Stimulated activated CD4-positive, alpha-beta T cell treated with anti-CD3 and anti-CD28 coated beads, Interleukin-1b, Interleukin-23, amount 100 ng/mL, for 1 hour (primary cell): Measurements from ENCODE around the gene SLC39A2.
"Not testable (repeated sequence)": the region's sequence is repeated elsewhere in the genome, so short reads cannot be mapped to it uniquely, and the experiment has no call there.

ENCODE experiments used
- DNase-seq, 2 donors: peaks; one replicate each; pipeline ENCODE4 v3.0.0-alpha.2; 2020; ENCODE audit warnings: low read depth in 2 of 2

The SLC39A2 gene

GRCh38 chr14:20998674-20999366 lies at the start of gene SLC39A2:
SLC39A2 (plus strand) TSS chr14:20999293; CDS start chr14:20999447, 154 bp downstream.
- DNase-seq, result no peak

- DNase-seq, result not testable (repeated sequence)
Measured at GRCh38 chr14:20954736-20955537, 44.2 kb upstream of the SLC39A2 start, which contains the start of gene RNASE2. RNASE2 (plus strand) TSS chr14:20955487; CDS start chr14:20955772, 285 bp downstream.

GRCh38 chr14:20955538-20955873 lies 43.6 kb upstream of the SLC39A2 start:
- not testable (repeated sequence) for DNase-seq

- DNase-seq, result no peak
Measured at GRCh38 chr14:20956376-20956976, 42.6 kb upstream of the SLC39A2 start.

GRCh38 chr14:20958946-20959345 lies 40.1 kb upstream of the SLC39A2 start:
- DNase-seq, result not testable (repeated sequence)

- DNase-seq, result no peak
Measured at GRCh38 chr14:20969336-20969735, 29.8 kb upstream of the SLC39A2 start.

GRCh38 chr14:20970647-20970982 lies 28.5 kb upstream of the SLC39A2 start:
- no peak for DNase-seq

GRCh38 chr14:20970983-20971704 lies 27.9 kb upstream of the SLC39A2 start:
- DNase-seq, result peak; percentile 34 to 63

- DNase-seq, result no peak
Measured at GRCh38 chr14:20971705-20972021, 27.4 kb upstream of the SLC39A2 start.

GRCh38 chr14:20973501-20973900 lies 25.6 kb upstream of the SLC39A2 start:
- no peak for DNase-seq

- DNase-seq, result no peak
Measured at GRCh38 chr14:20976291-20976690, 22.8 kb upstream of the SLC39A2 start.

GRCh38 chr14:20978687-20979086 lies 20.4 kb upstream of the SLC39A2 start:
- DNase-seq, result no peak

GRCh38 chr14:20980906-20981305 lies 18.2 kb upstream of the SLC39A2 start:
- no peak for DNase-seq

GRCh38 chr14:20982646-20983369 lies 16.3 kb upstream of the SLC39A2 start:
- DNase-seq, result no peak

GRCh38 chr14:20985650-20986049 lies 13.4 kb upstream of the SLC39A2 start:
- not testable (repeated sequence) for DNase-seq

GRCh38 chr14:20986811-20987210 lies 12.3 kb upstream of the SLC39A2 start:
- no peak for DNase-seq

GRCh38 chr14:20988717-20989470 lies 10.2 kb upstream of the SLC39A2 start:
- DNase-seq, result no peak

- no peak for DNase-seq
Measured at GRCh38 chr14:20989471-20989786, 9.7 kb upstream of the SLC39A2 start.

GRCh38 chr14:20989787-20990600 lies 9.1 kb upstream of the SLC39A2 start, which contains the start of gene METTL17:
METTL17 (plus strand) TSS chr14:20989980; CDS start chr14:20990003, 23 bp downstream.
- DNase-seq, result peak; percentile 47 to 64

- DNase-seq, result no peak
Measured at GRCh38 chr14:20996521-20996920, 2.6 kb upstream of the SLC39A2 start.
